ENCODE measurements around the gene WHRN.

The WHRN gene

DNA sequence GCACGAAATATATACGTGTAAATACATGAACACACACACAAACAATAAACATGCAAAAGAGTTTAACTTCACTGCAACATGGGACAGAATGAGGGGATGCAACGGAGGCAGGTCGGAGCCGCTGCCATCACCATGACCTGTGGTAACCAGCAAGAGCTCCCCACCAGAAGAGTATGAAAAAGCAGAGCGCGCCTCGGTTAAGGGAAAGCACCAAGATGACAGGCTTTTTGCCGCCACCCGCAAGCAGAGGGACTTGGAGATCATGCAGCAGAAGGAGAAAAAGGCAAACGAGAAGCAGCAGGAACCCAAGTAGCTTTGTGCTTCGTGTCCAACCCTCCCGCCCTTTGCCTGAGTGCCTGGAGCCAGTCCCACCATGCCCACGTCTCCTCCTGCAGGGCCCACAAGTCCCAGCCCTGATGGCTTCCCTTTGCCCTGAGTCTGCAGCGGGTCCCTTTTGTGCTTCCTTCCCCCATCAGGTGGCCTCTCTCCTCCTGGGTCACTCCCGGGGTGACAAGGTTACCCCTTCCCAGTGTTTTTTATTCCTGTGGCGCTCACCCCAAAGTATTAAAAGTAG is 13.8 kb downstream of the WHRN start:
- no peak for DNase-seq

DNA sequence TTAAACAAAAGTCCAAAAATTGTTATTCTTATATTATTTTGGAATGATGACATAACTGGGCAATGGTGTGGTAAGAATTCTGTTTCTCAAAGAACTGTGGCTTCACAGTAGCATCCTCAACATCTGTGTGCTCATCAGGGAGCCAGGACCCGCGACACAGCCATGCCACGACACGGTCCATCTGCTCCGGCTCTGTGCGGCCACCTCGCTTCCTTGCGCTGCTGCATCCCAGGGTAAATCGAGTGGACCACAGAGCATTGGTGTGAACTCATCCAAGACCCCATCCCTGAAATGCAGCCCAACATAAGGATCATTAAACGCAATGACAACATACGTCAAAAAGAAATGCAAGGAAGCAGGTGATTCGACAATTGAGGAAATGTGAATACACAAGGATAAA is 15.3 kb downstream of the WHRN start:
- no peak for DNase-seq

DNA sequence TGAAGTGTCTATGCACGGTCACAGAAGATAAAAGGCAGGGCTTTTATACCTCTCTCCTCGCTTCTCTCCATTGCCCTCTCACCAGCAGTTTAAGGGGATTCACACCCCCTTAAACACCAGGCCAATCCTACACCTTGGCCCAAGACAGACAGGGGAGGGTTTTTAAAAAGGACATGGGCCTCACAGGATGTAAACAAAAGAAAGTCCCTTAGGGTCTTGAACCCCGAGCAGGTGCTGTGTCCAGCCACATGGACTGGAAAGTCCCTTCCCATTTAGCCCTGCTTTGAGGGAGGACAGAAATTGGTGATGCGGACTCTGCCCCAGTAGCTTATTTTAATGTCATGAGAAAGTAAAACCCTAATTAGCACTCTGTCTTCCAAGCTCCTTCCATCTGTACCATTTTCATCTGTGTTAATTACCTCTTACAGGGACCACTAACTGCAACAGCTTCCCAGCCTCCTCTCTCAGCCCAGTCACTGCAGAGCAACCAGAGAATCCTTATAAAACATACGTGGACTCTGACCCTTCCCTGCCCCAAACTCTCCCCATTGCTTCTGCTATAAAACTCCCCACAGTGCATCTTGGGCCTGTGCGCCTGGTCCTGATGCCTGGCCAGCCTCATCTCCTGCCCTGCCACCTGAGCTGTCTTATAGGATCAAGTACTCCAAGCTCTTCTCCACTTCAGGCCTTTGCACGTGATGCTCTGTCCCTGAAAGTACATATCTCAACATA is 16.7 kb downstream of the WHRN start:
- no peak for DNase-seq

DNA sequence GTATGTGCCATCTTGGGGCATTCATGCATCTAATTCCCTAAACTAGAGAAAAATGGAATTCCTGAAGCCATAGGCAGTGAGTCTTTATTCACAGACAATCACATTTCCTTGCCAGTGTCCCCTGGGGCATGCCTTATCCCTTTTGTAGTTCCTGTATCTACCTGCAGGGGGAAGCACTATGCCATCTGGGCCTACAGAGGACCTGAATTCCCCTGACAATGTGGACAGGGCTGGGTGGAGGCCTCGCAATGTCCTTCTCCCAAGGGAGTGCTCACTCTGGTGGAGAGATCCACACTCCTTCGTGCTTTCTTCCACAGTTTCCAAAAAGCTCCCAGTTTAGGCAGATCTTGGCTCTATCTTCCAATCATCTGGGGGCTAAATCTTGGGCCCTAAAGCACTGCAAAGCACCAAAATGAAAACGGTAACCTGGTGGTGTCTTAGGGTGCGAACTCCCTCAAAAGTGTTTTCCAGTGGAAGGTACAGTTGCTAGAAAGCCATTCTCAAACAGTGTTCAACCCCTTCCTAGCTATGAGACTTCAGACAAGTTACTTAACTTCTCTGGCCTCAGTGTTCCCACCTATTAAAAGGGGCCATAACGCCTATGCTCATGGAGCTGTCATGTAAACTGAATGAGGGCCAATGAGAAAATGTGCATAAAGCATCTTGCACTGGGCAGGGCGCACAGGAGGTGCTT is 17.5 kb downstream of the WHRN start:
- DNase-seq = no peak

DNA sequence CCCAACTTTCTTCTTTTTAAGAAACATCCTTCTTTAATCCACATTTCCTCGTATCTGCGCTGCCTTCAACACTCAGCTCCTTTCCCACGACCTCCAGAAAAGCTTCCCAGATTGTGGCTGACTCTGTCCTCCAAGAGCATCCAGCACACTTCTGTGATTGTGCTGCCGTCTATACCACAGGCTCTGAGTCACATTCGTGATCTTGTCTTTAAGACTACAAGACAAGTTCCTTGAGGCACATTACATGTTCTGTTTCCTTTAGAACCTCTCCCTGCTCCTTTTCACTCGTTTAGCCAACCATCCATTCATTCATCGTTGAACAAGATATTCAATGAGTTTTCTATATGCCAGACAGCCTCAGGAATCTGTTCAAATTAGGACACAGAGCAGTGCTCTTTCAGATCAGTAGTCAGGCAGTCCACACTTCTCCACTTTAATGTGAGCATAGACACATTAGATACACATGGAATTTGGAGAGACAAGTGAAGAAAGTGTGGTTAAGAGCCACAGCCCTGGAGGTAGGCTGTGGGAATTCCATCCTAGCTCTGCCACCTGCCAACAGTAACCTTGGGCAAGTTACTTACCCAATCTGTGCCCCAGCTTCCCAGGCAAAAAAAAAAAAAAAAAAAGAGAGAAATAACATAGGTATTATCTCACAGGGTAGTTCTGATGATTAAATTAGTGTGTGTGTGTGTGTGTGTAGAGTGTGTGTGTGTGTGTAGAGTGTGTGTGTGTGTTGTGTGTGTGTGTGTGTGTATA is 18.9 kb downstream of the WHRN start:
- DNase-seq = no peak

DNA sequence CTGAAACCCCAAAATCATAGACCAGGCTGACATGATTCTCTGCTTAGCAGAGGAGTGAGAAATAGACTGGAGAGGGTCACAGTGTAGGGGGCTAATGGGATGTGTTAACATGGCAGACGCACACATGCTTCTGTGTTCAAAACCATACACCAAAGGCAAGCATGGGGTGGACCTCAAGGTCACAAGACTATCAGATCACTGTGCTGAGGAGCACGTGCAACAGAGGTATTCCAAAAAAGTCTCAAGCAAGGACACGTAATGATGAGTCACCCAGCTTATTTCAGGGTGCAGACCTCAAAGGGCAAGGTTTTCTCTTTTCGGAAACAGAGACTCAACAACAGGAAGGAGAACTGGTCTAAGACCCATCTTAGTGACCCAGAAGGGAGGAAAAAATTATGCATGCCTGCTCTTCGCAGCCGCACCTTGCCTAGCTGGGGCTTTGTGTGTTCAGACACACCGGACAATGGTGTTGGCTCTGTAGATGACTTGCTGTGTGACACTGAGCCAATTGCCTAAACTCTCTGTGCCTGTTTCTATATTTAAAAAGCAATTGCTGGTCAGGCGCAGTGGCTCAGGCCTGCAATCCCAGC is 20.3 kb downstream of the WHRN start:
- DNase-seq = no peak

DNA sequence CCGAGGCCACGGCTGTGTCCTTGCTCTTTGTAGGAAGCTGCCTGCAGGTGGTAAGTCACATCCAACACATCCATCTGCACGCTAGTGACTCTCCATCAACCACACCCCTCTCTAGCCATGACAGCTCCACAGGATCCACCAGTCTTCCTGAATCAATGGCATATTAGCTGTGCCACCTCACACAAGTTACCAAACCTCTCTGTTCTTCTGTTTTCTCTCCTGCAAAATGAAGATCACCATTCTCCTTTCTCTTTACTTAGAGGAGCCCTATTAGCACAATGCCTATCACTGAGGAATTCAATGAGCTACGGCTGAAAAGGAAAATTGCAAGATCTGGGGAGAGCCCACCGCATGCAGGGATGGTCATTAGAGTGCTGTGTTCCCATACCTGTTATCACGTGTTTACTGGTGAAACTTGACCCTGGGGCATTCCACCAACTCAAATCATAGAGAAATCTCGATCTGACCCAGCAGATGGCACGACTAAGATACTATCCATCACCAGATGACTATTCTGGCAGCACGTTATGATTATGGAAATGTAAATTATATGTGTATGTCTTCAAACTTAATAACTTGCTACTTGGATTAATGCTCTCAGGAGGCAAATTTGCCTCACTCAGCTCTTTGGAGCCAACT is 20.9 kb downstream of the WHRN start:
- DNase-seq = no peak

DNA sequence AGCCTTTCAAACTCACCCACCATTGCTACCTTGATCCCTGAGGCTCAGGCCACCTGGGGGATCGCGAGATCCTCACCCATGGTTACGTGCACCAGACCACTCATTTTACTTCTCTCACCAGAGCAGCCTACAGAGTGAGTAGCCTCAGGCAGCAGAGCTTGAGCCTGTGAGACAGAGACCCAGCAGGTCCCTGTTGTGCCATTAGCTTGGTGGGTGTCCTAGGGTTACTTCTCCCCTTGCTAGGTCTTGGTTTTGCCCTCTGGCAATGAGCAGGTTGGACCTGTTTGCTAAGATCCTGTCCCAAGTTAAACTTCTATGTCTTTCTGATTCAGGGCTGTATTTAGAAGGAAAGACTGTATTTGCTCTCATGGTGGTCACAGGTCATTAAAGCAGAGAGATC is 21.8 kb downstream of the WHRN start:
- peak; percentile 17 for DNase-seq

DNA sequence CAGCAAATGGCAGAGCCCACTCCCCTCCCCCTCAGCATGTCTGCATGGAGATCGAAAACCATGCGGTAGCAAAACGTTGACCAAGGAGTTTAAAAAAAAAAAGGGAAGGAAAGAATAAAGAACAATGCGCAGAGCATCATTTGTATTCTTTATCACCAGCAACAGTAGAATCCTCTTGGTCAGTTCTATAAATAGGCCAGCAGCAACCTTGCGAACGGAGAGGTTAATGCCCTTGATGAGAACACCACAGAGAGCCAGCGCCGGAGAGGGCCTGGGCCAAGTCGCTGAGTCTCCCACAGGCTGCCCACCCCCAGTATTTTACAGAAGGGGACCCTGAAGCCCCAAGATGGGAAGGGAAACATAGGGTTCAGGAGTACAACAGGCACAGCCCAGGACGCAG is 22.7 kb downstream of the WHRN start:
- no peak for DNase-seq

DNA sequence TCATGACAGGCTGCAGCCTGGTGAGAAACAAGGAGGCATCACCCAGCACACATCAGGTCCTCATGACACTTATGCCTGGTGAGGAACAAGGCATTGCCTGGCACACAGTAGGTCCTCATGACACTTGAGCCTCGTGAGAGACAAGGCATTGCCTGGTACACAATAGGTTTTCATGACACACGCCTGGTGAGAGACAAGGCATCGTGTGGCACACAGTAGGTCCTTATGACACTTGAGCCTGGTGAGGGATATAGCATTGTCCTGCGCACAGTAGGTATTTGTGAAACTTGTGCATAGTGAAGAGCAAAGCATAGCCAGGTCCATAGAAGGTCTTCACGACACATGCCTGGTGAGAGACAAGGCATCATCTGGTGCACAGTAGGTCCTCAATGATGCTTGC is 23.5 kb downstream of the WHRN start:
- no peak for DNase-seq

DNA sequence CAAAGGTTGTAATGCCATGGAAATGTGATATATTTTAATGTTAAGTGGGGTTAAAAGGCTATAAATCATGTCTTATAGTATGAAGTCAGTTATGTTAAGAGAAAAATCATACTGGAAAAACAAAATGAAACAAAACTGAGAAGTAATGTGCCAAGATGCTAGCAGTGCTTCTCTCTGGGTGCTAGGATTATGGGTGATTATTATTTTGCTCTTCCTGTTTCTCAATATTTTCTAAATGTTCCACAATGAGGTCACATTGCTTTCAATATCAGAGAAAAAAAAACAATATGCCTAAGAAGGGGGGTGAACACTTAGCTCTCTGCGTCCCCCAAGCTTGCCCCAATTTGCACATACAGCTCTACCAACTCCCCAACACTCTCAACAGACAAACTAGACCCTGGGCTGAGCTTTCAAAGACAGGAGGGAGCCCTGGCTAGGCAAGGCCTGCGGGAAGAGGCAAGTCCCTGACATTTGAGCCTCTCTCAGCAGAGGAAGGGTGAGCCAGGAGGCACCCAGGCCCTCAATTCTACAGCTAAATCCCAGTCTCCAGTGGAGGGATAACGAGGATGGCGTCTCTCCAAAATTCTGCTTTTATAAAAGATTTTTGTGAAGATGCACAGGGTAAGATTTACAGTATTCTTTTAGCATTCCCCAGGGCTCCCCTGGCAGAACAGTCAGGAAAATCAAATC is 24.4 kb downstream of the WHRN start:
- peak; percentile 26 for DNase-seq

DNA sequence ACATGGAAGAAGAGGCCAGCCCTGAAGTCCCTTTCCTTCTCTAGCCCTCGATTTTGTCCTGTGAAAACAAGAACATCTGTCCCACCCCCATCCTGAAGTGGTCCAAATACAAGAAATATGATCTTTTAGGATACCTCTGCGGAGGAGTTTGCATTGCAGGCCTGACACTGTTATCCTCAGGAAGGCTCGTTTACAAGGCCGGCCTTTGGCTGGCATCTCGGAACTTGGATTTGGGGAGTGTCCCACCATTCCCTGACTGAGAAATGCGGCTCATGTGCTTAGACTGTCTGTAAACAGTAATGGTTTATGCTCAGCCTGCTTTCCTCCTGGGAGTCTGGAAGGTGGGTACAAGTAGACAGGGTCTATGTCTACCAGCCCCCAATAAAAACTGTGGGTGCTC is 26.4 kb downstream of the WHRN start:
- DNase-seq = no peak

DNA sequence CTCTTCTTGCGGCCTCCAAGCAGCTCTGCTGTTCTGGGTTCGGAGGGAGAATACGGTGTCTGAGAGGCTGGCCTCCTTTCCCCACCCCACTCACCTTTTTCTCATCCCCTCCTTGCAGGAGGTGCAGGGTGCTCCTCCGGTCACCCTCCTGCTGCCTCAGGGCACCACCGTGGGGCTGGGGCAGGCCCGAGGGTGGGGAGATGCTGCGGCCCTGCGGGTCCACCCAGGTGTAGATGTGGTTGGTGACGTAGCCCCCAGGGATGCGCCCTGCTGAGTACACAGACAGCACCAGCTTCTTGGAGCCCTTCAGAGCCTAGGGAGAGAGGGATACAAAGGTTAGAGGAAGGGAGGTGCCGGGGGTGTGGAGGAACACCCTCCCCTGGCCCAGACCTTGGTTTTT is 26.8 kb downstream of the WHRN start:
- no peak for DNase-seq

DNA sequence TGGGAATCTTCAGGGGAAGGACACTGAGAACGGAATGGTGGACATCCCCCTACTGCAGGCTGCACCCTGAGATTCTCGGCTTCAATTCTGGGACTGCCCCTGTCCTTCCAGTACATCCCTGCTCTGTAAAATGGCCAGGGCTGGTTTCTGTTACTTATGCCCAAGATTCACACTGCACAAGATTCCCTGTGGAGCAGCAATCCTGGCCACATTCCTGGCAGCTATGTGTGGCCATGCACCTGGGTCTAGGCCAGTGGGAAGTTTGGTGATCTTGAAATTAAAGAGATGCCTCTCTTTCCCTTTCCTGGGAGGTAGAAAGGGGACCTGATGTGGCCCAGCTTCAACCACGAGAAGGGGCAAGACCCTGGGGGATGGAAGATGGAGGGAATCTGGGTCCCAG is 27.6 kb downstream of the WHRN start:
- no peak for DNase-seq

DNA sequence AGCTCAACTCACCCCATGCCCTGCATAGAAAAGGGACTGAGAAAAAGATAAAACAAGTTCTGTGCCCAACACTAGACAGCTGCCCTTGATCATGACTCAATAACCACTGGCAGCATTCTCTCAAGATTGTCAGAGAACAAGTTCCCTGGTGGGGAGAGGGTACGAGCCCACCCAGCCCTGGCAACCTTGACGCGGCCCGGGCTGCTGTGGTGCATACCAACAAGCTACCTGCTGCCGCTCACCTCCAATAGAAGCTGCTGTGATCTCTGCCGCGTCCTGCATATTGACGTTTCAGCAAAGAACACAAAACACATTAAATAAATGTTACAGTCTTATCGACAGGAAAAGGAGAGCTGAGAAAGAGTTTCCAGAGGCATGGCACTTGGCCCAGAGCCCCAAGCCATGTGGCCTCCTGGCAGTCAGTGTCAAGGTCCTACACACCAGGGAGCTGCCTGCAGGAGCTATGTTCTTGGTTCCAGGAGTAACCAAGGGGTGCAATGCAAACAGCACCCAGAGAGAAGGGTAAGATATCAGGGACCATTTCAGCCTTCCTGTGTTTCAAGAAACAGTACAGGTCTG is 28.3 kb downstream of the WHRN start:
- DNase-seq = no peak

DNA sequence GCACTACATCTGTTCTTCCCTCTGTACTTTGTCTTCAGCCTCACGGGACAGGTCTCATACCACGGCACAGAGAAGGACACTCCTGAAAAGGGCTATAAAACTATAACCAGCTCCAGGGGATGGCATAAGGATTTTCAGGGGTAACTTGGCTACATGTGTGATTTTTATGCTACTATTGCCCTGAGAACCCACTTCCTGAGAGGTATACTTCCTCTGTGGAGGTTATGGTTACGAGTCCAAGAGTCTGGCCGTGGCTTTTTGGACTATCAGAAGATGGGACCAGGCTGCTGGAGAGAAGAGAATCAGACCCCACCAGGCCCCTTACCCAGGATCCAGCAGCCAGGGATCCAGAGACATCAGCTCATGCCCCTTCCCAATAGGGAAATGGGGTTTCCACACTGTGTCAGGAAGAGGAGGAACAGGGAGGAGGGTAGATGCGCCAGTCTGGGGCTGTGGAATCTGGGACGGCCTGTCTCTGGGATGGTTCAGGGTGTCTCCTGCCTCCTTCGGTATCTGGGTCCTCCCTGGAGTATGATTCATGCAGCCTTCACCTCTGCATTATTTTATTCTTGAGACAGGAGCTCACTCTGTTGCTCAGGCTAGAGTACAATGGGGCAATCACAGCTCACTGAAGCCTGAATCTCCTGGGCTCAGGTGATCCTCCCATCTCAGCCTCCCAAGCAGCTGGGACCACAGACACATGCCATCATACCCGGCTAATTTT is 29.7 kb downstream of the WHRN start:
- DNase-seq = no peak

DNA sequence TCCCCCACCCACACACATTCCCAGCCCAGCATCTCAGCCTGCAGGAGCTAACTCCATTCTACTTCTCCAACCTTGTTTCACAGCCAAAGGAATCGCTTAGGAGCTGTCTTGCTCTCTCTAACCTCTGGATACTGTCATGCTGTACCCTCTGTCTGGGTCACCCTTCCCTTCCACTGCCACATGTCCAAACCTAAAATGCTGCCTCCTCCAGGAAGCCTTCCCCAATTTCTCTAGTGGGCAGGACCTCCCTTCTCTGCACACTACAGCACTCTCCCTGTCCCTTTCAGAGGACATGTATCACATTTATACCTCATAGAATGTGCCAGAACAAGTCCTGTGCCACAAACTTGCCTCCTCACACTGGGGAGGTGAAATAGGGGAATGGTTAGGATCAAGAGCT is 30.8 kb downstream of the WHRN start:
- no peak for DNase-seq

DNA sequence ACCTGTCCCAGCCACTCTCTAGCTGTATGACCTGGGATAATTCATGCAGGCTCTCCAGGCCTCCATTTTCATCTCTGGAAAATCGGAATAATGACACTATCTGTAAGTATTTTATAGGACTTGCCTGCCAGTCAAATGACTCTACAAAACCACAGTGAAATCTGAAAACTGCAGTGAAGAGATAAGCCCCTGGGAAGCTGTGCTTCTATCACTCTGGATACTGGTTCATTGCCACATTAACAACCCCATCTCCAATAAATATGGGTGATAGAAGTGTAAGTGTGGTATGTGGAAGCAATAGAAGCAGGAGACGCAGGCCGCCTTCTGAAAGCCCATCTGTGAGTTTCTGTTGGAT is 31.8 kb downstream of the WHRN start:
- no peak for DNase-seq

DNA sequence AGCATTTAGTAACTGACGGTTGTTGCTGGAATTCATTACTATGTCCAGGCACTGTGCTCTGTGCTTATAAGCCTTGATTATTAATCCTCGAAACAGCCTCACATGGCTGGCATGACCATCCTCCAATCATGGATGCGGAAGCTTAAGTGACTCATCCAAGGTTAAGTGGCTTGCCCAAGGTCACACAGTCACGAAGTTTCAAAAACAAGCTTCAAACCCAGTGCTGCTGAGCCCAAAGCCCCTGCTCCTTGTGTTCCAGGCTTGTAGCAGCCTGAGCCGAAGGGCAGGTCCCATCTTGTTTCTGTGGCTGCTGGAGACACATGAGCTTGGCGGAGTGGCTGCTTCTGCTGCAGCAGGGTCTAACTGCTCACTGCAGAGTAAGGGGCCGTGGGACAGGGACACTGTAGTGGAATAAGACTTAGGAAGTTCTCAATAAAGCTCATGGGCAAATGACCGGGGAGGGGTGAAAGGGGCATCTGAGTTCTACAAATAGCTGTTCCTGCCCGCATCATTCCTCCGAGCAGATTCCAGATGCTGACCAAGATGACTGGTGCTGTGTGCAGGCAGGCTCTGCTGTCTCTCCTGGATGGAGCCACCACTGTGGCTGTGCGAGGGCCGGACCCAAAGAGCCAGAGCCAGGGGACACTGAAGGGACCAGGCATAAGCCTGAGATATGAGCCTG is 32.4 kb downstream of the WHRN start:
- no peak for DNase-seq

DNA sequence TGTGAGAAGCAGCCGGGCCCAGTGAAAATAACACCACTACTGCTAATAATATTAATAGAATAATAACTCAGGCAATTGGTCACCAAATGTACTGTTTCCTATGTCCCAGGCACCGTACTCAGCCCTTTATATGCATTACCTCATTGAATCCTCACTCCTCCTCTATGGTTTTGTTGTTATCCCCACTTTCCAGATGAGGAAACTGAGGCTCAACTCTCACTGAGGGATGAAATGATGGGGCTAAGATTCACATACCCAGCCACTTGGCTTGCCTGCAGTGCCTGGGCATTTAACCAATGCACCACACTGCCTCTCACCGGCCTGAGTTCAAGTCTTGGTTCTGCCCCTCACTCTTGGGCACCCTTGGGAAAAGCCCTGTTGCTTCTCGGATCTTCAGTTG is 34.1 kb downstream of the WHRN start:
- DNase-seq = no peak

DNA sequence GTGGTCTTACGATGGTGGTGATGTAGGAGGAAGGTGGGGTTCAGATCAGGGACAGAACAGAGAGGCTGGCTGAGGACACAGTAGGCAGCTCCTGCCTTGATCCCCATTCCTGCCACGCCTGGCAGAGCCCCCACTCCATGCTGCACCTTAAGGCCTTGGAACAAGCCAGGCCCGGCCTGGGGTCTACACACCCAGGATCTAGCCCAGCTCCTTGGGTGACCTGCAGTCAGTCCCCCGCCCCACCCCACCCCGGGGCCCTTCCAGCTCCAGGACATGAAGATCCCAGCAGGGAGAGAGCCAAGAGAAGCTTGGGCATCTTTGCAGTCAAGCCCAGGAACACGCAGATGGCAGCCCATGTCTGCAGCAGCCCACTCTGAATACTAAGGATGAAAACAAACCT is 34.7 kb downstream of the WHRN start:
- DNase-seq = no peak
